Prostate gland (tissue), 2 donors: ENCODE results near the gene HLA-DQA1. TPM values are rescaled to one million over a fixed set of nuclear protein-coding genes. Genes with fewer than 3 reads are reported as not detected.

Experiments used
- DNase-seq: peaks from one replicate; pipeline ENCODE4 v3.0.0-alpha.2; 2019; ENCODE audit warnings: low spot score
- H3K27ac ChIP-seq, 2 donors: fragments of 200-600 bp; sonication (generic); 2 replicates each; pipeline ENCODE4 v1.5.1; 2017 to 2019
- H3K27me3 ChIP-seq: fragments of 200-600 bp; sonication (generic); replicated peaks from 2 replicates; pipeline ENCODE4 v1.5.1; 2019; ENCODE audit not compliant: insufficient read depth
- H3K36me3 ChIP-seq, 2 donors: fragments of 200-600 bp; sonication (generic); 1 replicate in 1 of 2; 2 replicates in 1 of 2; pipeline versions ENCODE4 v1.5.1 to v1.8.1; 2017 to 2019
- H3K4me1 ChIP-seq: fragments of 200-600 bp; sonication (generic); replicated peaks from 2 replicates; pipeline ENCODE4 v1.5.1; 2019
- H3K4me3 ChIP-seq, 2 donors: fragments of 200-600 bp; sonication (generic); 2 replicates each; pipeline ENCODE4 v1.5.1; 2017 to 2019
- H3K9me3 ChIP-seq: fragments of 200-600 bp; sonication (generic); 2 replicates; pipeline ENCODE4 v1.5.1; 2017
- CTCF ChIP-seq, 4 experiments: fragments of 200-600 bp in 2 of 4; fragments of 450-650 bp in 2 of 4; sonication (generic) in 2 of 4; IDR thresholded peaks; 1 replicate in 3 of 4; 2 replicates in 1 of 4; pipeline ENCODE4 v1.5.1; 2016 to 2019; ENCODE audit warnings: antibody characterized with exemption in 4 of 4, mild to moderate bottlenecking in 2 of 4, moderate library complexity in 2 of 4
- POLR2A ChIP-seq: fragments of 450-650 bp; IDR thresholded peaks from one replicate; pipeline ENCODE4 v1.6.1; 2016; ENCODE audit warnings: antibody characterized with exemption, mild to moderate bottlenecking
- POLR2AphosphoS5 ChIP-seq: sonication (generic); formaldehyde crosslinking; IDR thresholded peaks from one replicate; pipeline ENCODE4 v1.6.1; 2017; ENCODE audit warnings: antibody characterized with exemption
- WGBS: methylation state at CpG from one replicate; pipeline ENCODE4 v1.1.5; 2018; 5-methylcytosine and 5-hydroxymethylcytosine counted together
- intact Hi-C: fragments of 100-400 bp; cut with DNase I; formaldehyde crosslinking; loops from one replicate; pipeline ENCODE4 v1.14.2; 2022
- total RNA-seq, 2 donors: library from RNA; depleted of rRNA; stranded (reverse); fragments of >200 nt; gene quantifications; one replicate each; pipeline ENCODE4 v1.1.0, GENCODE V29; 2016

Gene HLA-DQA1
- total RNA-seq, 2 donors from 2014 or later: 2.4 to 3.7 TPM

GRCh38 chr6:32692019-32692418 lies 54.8 kb downstream of the HLA-DQA1 start:
- no peaks in the 10 kb centered on the region for H3K36me3 ChIP-seq
- WGBS: 3% methylated on average over 1 of the region's 1 CpG
- intact Hi-C loops: loop anchor here (10.0 kb wide), 1 partner anchor 103 kb away; no protein-coding TSS in a partner anchor
- DNase-seq: peak; percentile 33
- H3K9me3 ChIP-seq: no peaks in the 10 kb centered on the region
- TF ChIP-seq POLR2A (no peak), POLR2AphosphoS5 (peak; percentile 18), CTCF (IDR thresholded peaks at IDR 0.05) (peak in 3 of 4 experiments; percentile 40 to 59 (median 52))
- H3K4me1 ChIP-seq: no peaks in the 10 kb centered on the region
- no peaks in the 10 kb centered on the region for H3K27me3 ChIP-seq
- H3K27ac ChIP-seq: no peak overlapping the region
- H3K4me3 ChIP-seq: no peak overlapping the region

Other genes starting within 250 kb of the HLA-DQA1 start
- gene BTNL2, start 230.2 kb upstream of the HLA-DQA1 start, total RNA-seq: not detected
- gene HLA-DRA, start 197.5 kb upstream of the HLA-DQA1 start, total RNA-seq: 100 to 1,000 TPM; 116 to 145 TPM
- gene HLA-DRB5, start 107.1 kb upstream of the HLA-DQA1 start, total RNA-seq: not detected
- gene HLA-DRB1, start 47.6 kb upstream of the HLA-DQA1 start, total RNA-seq: 10 to 100 TPM; 14.7 to 22.1 TPM
- gene HLA-DQB1, start 29.3 kb downstream of the HLA-DQA1 start, total RNA-seq: 1 to 10 TPM; 1.0 to 3.0 TPM
- 1 to 10 TPM in 1 of 2 donors, under 1 TPM in 1; 0.45 to 1.6 TPM for gene HLA-DQA2, start 104.0 kb downstream of the HLA-DQA1 start, total RNA-seq
- 1 to 10 TPM in 1 of 2 donors, not detected in 1; 1.5 TPM for gene HLA-DQB2, start 126.1 kb downstream of the HLA-DQA1 start, total RNA-seq
- under 1 TPM in 1 of 2 donors, not detected in 1; 0.41 TPM for gene HLA-DOB, start 179.6 kb downstream of the HLA-DQA1 start, total RNA-seq
- gene TAP2, start 201.3 kb downstream of the HLA-DQA1 start, total RNA-seq: 10 to 100 TPM in 1 of 2 donors, 1 to 10 TPM in 1; 7.1 to 15.8 TPM
- 10 to 100 TPM; 30.7 to 47.3 TPM for gene PSMB8, start 206.6 kb downstream of the HLA-DQA1 start, total RNA-seq
- gene TAP1, start 216.3 kb downstream of the HLA-DQA1 start, total RNA-seq: 10 to 100 TPM; 30.6 to 47.4 TPM
- gene PSMB9, start 216.8 kb downstream of the HLA-DQA1 start, total RNA-seq: 10 to 100 TPM; 22.4 to 27.7 TPM